D341Med (cell line): ENCODE measurements around the gene RPS19.

ENCODE experiments used
- DNase-seq: peaks from one replicate; pipeline ENCODE4 v3.0.0; 2012; ENCODE audit warnings: low spot score

The RPS19 gene

DNA sequence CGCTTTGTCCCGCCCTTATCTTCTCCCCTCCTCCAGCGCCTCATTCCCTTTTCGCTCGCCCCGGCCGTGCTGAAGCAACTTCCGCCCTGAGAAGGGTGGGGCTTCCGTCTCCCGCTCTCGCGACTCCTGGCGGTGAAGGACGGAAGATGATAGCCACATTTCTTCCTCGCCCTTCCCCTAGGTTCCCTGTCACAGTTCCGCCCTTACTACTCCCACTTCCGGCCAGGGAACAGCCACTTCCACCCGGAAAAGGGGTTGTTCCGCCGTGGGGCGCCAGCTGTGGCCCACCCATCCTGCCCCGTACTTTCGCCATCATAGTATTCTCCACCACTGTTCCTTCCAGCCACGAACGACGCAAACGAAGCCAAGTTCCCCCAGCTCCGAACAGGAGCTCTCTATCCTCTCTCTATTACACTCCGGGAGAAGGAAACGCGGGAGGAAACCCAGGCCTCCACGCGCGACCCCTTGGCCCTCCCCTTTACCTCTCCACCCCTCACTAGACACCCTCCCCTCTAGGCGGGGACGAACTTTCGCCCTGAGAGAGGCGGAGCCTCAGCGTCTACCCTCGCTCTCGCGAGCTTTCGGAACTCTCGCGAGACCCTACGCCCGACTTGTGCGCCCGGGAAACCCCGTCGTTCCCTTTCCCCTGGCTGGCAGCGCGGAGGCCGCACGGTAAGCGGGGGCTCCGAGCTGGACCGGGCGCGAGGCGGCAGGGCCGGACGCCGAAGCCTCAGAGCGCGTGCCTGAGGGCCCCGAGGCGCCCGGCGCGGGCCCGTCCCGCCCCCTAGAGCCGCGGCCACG lies at the start of gene RPS19:
TSS of gene RPS19 (plus strand) at position 638 of the 801 bp plus-strand sequence. CDS start 520 bp downstream, outside the sequence.
- DNase-seq = peak; percentile 96

- no peak for DNase-seq
Measured at GRCh38 chr19:41810301-41810700, 49.8 kb upstream of the RPS19 start.

DNA sequence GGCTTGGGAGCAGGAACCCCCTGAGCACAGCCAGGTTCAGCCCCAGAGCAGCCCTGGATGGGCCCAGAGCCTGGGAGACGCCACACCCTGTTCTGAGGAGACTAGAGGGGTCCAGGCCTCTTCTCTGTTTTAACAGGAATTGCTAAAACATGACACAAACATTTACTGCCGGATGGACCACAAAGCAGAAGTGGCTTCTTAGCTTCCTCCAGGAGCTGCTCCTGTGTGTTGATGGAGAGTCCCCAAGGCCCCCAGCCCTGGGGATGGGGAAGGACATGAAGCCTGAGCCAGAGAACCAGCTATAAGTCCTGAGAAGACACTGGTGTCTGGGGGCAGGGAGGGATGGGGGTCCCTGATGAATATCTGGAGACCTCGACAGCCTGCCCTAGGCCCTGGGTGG lies 49.0 kb upstream of the RPS19 start:
- DNase-seq = no peak

DNA sequence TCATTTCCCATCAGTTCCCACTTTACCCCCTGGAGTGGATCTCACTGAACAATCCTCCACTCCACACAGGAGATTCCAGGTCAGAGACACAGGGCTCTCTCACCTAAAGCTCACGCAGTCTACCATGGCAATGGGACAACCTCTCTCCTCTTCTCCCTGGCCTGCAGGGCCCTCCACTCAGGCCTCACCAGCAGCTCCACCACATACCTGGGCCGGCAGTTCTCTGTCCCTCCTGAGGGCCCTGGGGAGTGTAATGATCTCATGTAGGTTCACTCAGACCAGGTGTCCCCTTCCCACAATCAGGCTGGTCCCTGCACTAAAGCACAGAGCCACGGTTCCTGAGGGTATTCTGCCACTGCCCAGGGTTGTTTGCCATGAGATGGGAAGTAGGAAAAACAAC lies 48.1 kb upstream of the RPS19 start:
- no peak for DNase-seq

- no peak for DNase-seq
Measured at GRCh38 chr19:41813911-41814310, 46.1 kb upstream of the RPS19 start.

- DNase-seq = no peak
Measured at GRCh38 chr19:41815301-41815700, 44.8 kb upstream of the RPS19 start.

- DNase-seq = no peak
Measured at GRCh38 chr19:41816761-41817160, 43.3 kb upstream of the RPS19 start.

- peak; percentile 80 for DNase-seq
Measured at GRCh38 chr19:41821003-41821735, 38.9 kb upstream of the RPS19 start.

DNA sequence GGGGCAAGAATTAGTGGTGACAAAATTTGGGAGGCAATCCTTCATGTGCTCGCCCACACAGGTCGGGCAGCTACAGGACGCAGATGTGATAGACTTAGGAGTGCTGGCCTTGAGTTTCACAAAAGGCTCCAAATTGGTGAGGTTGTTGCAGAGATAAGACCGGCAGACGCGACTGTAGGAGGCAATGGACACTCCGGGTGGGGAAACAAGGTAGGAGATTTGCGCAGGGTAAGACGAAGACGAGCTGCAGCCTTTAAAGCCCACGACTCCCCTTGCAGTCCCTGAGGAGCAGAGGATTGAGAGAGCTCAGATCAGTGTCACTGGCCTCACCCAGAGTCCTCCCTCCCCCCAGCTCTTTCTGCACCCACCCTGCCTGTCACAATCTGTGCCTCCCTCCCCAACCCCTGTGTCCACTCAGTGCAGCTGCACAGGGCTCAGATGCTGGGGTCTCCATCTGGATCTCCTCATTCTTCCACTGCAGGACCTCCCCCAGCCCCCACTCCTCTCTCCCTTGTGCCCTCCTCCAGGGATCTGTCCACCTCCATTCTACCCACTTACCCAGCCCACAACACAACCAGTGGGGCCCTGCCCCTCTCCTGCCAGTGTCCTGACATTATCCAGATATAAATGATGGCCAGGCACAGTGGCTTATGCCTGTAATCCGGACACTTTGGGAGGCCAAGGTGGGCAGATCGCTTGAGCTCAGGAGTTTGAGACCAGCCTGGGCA lies 21.9 kb upstream of the RPS19 start:
- no peak for DNase-seq

DNA sequence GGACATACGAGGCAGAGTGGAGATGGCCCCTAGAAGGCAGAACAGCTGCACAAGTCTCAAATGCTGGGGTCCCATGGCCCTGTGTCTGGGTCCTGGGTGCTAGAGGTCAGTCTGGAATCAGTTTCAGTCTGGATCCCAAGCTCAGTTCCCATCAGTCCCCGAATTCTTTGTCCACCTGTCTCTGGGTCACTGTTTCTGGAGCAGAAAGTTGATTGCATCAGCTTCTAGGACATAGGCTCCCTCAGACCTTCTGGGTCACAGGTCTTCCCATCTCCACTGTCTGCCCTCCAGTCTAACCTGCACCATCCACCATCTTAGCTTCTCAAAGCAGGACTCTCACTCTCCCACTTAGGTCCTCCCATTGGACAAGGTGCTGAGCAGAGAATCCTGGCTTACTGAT lies 20.8 kb upstream of the RPS19 start:
- no peak for DNase-seq

- no peak for DNase-seq
Measured at GRCh38 chr19:41843371-41843770, 16.7 kb upstream of the RPS19 start.

GRCh38 chr19:41844601-41845000 lies 15.5 kb upstream of the RPS19 start, which contains the start of gene LYPD4:
TSS of gene LYPD4 (minus strand) at chr19:41844683. CDS start at chr19:41839285, 5,398 bp downstream.
- no peak for DNase-seq

GRCh38 chr19:41845001-41845050 lies 15.2 kb upstream of the RPS19 start, which contains the start of gene DMRTC2:
TSS of gene DMRTC2 (plus strand) at chr19:41845042. CDS start at chr19:41847429, 2,387 bp downstream.
- no peak for DNase-seq

- no peak for DNase-seq
Measured at GRCh38 chr19:41845051-41845590, 14.9 kb upstream of the RPS19 start.

DNA sequence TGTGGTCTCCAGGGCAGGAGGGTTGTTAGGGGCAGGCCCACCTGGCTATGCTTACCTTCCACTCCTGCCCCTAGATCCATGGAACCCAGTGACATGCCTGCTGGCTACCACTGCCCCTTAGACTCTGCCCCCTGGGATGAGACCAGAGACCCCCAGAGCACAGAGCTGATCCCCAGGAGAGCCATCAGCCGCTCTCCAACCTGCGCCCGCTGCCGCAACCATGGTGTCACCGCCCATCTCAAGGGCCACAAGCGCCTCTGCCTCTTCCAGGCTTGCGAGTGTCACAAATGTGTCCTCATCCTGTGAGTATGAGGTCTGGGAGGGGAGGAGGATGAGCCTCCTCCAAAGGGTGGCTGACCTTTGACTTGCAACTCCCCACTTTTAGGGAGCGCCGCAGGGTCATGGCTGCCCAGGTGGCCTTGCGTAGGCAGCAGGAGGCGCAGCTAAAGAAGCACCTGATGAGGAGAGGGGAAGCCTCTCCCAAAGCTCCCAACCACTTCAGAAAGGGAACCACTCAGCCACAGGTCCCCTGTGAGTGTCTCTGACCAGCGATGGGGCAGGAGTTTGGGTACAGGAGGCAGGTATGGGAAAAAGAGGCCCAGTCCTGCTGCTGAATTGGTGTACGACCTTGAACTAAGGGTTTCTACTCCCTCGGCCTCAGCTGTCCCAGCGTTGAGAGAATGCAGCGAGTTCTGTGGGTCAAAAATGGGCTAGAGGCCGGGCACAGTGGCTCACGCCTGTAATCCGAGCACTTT lies 12.5 kb upstream of the RPS19 start:
- no peak for DNase-seq

DNA sequence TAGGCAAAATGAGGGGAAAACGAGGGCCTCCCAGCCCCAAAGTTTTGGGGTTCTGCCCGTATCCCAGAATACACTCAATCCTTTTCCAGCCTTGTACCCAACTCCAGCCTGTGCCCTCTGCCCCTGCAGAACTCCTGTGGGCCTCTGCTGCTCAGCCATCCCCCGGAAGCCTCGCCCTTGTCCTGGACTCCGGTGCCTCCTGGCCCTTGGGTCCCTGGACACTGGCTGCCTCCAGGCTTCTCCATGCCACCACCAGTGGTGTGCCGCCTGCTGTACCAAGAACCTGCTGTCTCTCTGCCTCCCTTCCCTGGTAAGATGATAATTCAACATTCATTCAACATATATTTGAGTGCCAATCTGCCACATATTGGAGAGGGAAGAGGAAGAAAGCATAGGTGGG lies 11.4 kb upstream of the RPS19 start:
- no peak for DNase-seq

DNA sequence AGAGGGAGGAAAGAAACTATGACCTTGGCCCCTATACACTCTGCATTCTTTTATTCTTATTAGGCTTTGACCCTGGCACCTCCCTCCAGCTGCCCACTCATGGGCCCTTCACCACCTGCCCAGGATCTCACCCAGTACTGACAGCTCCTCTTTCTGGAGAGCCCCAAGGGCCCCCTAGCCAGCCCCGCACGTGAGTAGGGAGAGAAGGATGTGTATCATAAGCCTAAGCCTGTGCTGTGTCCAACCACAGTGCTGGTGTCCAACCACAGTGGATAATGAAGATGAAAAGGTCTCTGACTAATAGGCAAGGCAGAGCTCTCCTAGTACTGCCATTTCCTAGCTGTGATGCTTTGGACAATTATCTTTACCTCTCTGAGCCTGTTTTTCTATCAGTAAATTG lies 11.0 kb upstream of the RPS19 start:
- no peak for DNase-seq

GRCh38 chr19:41850381-41850780 lies 9.7 kb upstream of the RPS19 start:
- DNase-seq = no peak

- DNase-seq = no peak
Measured at GRCh38 chr19:41851456-41851855, 8.6 kb upstream of the RPS19 start.

GRCh38 chr19:41853344-41853743 lies 6.7 kb upstream of the RPS19 start:
- no peak for DNase-seq

GRCh38 chr19:41853768-41854167 lies 6.3 kb upstream of the RPS19 start:
- no peak for DNase-seq

DNA sequence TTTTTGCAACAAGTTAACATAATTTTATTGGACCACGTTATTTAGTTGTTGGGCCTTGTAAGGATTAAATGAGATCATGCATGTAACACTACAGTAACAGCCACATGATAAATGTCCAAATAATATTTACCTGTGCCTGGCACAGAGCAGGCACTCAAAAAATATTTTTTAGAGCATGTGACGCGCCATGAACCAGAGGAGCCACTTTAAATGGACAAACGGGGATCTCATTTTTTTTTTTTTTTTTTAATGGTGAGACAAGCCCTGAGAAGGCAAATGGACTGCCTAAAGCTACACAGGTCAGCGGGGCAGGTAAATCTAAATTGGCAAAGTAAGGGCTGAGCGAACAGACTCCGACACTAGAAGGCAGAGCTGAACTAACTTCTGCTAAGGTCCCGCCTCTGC lies 840 bp upstream of the RPS19 start:
- no peak for DNase-seq
